Lower lobe of right lung (tissue), 2 donors: ENCODE data around the gene SRRD. TPM values are rescaled to one million over a fixed set of nuclear protein-coding genes. Genes with fewer than 3 reads are reported as not detected.
A peak's percentile ranks its signal among the peaks of the same experiment; 100 is the strongest.

Source experiments
- ATAC-seq, 2 donors: fragments of 200-7000 bp; cut with Tn5 transposase; one replicate each; pipeline ENCODE4 v1.9.1; 2020 to 2022; ENCODE audit warnings: mild to moderate bottlenecking in 2 of 2, moderate library complexity in 2 of 2
- DNase-seq: peaks from one replicate; pipeline ENCODE4 v3.0.0-alpha.2; 2020
- H3K27ac ChIP-seq: fragments of 200-600 bp; one replicate; pipeline ENCODE4 v1.8.0; 2022
- H3K27me3 ChIP-seq: fragments of 200-600 bp; one replicate; pipeline ENCODE4 v1.8.0; 2022; ENCODE audit warnings: low read depth
- H3K36me3 ChIP-seq: fragments of 200-600 bp; one replicate; pipeline ENCODE4 v1.8.0; 2022; ENCODE audit warnings: mild to moderate bottlenecking
- H3K4me1 ChIP-seq: fragments of 200-600 bp; one replicate; pipeline ENCODE4 v1.8.0; 2022
- H3K4me3 ChIP-seq: fragments of 200-600 bp; one replicate; pipeline ENCODE4 v1.8.0; 2022; ENCODE audit warnings: mild to moderate bottlenecking
- H3K9me3 ChIP-seq: fragments of 200-600 bp; one replicate; pipeline ENCODE4 v1.8.0; 2022
- CTCF ChIP-seq: fragments of 200-600 bp; IDR thresholded peaks from one replicate; pipeline ENCODE4 v1.8.0; 2022; ENCODE audit warnings: antibody characterized with exemption, mild to moderate bottlenecking
- intact Hi-C: fragments of 100-400 bp; cut with DNase I; formaldehyde crosslinking; loops from one replicate; pipeline ENCODE4 v1.11.0; 2022
- total RNA-seq: library from RNA; stranded (reverse); fragmentation: NEBNext Ultra II Directional; extraction: Animal tissue kit (Norgen Biotek cat#: 25700); gene quantifications from one replicate; pipeline ENCODE4 v1.2.1, GENCODE V29; 2021
- donor health status: DM: no; HTN: yes; CAD: no; lungs with severe emphysema.

Gene SRRD
- total RNA-seq, 1 donor from 2014 or later = 18.1 TPM

GRCh38 chr22:26536762-26537134, 53.1 kb downstream of the SRRD start:
- no peak for ATAC-seq
- intact Hi-C loops = no loop called here
- H3K36me3 ChIP-seq = peaks cover 92% of the 10 kb centered on the region

GRCh38 chr22:26540119-26540518, 56.4 kb downstream of the SRRD start:
- no peak for TF ChIP-seq CTCF
- intact Hi-C loops = no loop called here
- DNase-seq (no peak), ATAC-seq (no peak)
- H3K4me3 ChIP-seq = no peak overlapping the region
- no peak overlapping the region for H3K27ac ChIP-seq
- H3K9me3 ChIP-seq = no peaks in the 10 kb centered on the region
- peaks cover 75% of the 10 kb centered on the region for H3K36me3 ChIP-seq
- peaks cover 14% of the 10 kb centered on the region for H3K4me1 ChIP-seq
- H3K27me3 ChIP-seq = no peaks in the 10 kb centered on the region

More at GRCh38 chr22:26536762-26537134, 53.1 kb downstream of the SRRD start:
- TF ChIP-seq CTCF = no peak
- no peak for DNase-seq
- Histone ChIP-seq H3K27me3 (no peaks in the 10 kb centered on the region), H3K4me1 (peaks cover 4% of the 10 kb centered on the region), H3K9me3 (no peaks in the 10 kb centered on the region), H3K4me3 (no peak overlapping the region), H3K27ac (no peak overlapping the region)

GRCh38 chr22:26541167-26541819, 57.6 kb downstream of the SRRD start:
- Histone ChIP-seq H3K9me3 (no peaks in the 10 kb centered on the region), H3K4me3 (no peak overlapping the region), H3K4me1 (peaks cover 17% of the 10 kb centered on the region), H3K36me3 (peaks cover 64% of the 10 kb centered on the region), H3K27ac (no peak overlapping the region), H3K27me3 (no peaks in the 10 kb centered on the region)
- ATAC-seq (peak in 1 of 2 donors; percentile 10), DNase-seq (no peak)
- intact Hi-C loops = no loop called here
- TF ChIP-seq CTCF = no peak

DNA sequence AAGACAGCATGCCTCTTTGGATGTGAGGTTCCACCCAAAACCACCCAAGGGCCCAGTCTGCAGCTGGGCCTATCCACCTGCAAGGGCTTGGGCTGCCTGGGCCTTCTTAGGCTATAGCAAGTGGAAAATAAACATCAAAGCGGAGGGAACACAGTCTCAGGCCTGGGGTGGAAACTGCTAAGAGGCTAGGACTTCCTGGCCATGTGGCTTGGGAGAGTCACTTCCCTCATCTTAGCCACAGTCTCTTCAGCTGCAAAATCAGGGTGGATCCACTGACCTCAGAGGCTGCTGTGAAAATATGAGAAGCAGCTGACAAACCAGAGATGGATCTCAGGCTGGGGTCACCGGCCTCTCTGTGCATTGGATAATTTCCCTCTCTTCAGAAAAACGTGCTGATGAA, 59.2 kb downstream of the SRRD start:
- no peak for TF ChIP-seq CTCF
- peaks cover 25% of the 10 kb centered on the region for H3K4me1 ChIP-seq
- ATAC-seq = peak; percentile 51 to 74
- H3K27ac ChIP-seq = peak overlapping the region; percentile 56
- DNase-seq = no peak
- H3K27me3 ChIP-seq = no peaks in the 10 kb centered on the region
- intact Hi-C loops = no loop called here
- H3K4me3 ChIP-seq = no peak overlapping the region
- no peaks in the 10 kb centered on the region for H3K9me3 ChIP-seq
- H3K36me3 ChIP-seq = peaks cover 57% of the 10 kb centered on the region

Other genes with a start within 250 kb of the SRRD start
- gene ASPHD2, start 54.6 kb upstream of the SRRD start, total RNA-seq = 1.5 TPM
- 39.8 TPM for gene HPS4, start 94 bp upstream of the SRRD start, total RNA-seq
- 28.4 TPM for gene TFIP11, start 28.6 kb downstream of the SRRD start, total RNA-seq
- 63.1 TPM for gene TPST2, start 106.3 kb downstream of the SRRD start, total RNA-seq
- 1.4 TPM for gene CRYBB1, start 134.2 kb downstream of the SRRD start, total RNA-seq
- gene CRYBA4, start 138.1 kb downstream of the SRRD start, total RNA-seq = not detected
- 6.8 TPM for gene MIAT, start 173.7 kb downstream of the SRRD start, total RNA-seq